Karpas-422 (cell line): ENCODE data around the gene PRKCSH. TPM values are rescaled to one million over a fixed set of nuclear protein-coding genes. Genes with fewer than 3 reads are reported as not detected.

Experiments used
- DNase-seq: peaks from one replicate; pipeline ENCODE4 v3.0.0-alpha.2; 2015
- H2AFZ ChIP-seq: fragments of 200-600 bp; sonication (generic); 2 replicates; pipeline ENCODE4 v1.6.1; 2014; ENCODE audit warnings: antibody characterized with exemption, low read length, mixed read lengths
- H3K27ac ChIP-seq: fragments of 200-600 bp; sonication (generic); 2 replicates; pipeline ENCODE4 v1.5.1; 2014; ENCODE audit warnings: mild to moderate bottlenecking, low read length, moderate library complexity
- H3K27me3 ChIP-seq: fragments of 200-600 bp; sonication (generic); 2 replicates; pipeline ENCODE4 v1.6.1; 2014; ENCODE audit warnings: low read length, mixed read lengths
- H3K36me3 ChIP-seq: fragments of 200-600 bp; sonication (generic); 2 replicates; pipeline ENCODE4 v1.6.1; 2014; ENCODE audit warnings: low read length, mixed read lengths; ENCODE audit not compliant: insufficient read depth
- H3K4me1 ChIP-seq: fragments of 200-600 bp; sonication (generic); 2 replicates; pipeline ENCODE4 v1.6.1; 2014; ENCODE audit warnings: mild to moderate bottlenecking, low read length, mixed read lengths
- H3K4me2 ChIP-seq: fragments of 200-600 bp; sonication (generic); 2 replicates; pipeline ENCODE4 v1.6.1; 2014; ENCODE audit warnings: low read length, low read depth, mild to moderate bottlenecking; ENCODE audit not compliant: poor library complexity, severe bottlenecking
- H3K4me3 ChIP-seq: fragments of 200-600 bp; sonication (generic); 2 replicates; pipeline ENCODE4 v1.5.1; 2014; ENCODE audit warnings: mild to moderate bottlenecking, antibody characterized with exemption, low read length, mixed read lengths
- H3K79me2 ChIP-seq: fragments of 200-600 bp; sonication (generic); 2 replicates; pipeline ENCODE4 v1.6.1; 2014; ENCODE audit warnings: mild to moderate bottlenecking, low read length, mixed read lengths
- H3K9ac ChIP-seq: fragments of 200-600 bp; sonication (generic); 2 replicates; pipeline ENCODE4 v1.6.0; 2014; ENCODE audit warnings: low read length
- H3K9me2 ChIP-seq: fragments of 200-600 bp; sonication (generic), shearing (Covaris generic); replicated peaks from 2 replicates; pipeline ENCODE4 v1.6.0; 2014; ENCODE audit warnings: mild to moderate bottlenecking, low read length, moderate library complexity; ENCODE audit not compliant: insufficient read depth
- H3K9me3 ChIP-seq: fragments of 300-700, 200-600 bp; sonication (generic); 2 replicates; pipeline ENCODE4 v1.6.1; 2014; ENCODE audit warnings: low read length, mixed read lengths
- H4K20me1 ChIP-seq: fragments of 200-600 bp; sonication (generic); 2 replicates; pipeline ENCODE4 v1.6.1; 2014; ENCODE audit warnings: mild to moderate bottlenecking, antibody characterized with exemption, low read length, low read depth; ENCODE audit not compliant: insufficient read depth
- total RNA-seq: library from RNA; depleted of rRNA; stranded (reverse); fragments of >200 nt; shearing (Covaris generic); gene quantifications from 2 replicates; pipeline ENCODE4 v1.2.3, GENCODE V29; 2014; ENCODE audit warnings: low replicate concordance

PRKCSH gene
- total RNA-seq, 1 experiment from 2014 or later = 77.3 TPM

GRCh38 chr19:11416346-11417052, 18.9 kb upstream of the PRKCSH start:
- Histone ChIP-seq H3K27ac (no peak overlapping the region), H3K4me2 (no peak overlapping the region), H3K9me3 (no peaks in the 10 kb centered on the region), H3K4me1 (peaks cover 12% of the 10 kb centered on the region), H3K4me3 (no peak overlapping the region), H2AFZ (no peak overlapping the region), H3K9me2 (no peaks in the 10 kb centered on the region), H3K79me2 (no peaks in the 10 kb centered on the region), H3K9ac (no peak overlapping the region), H3K36me3 (no peaks in the 10 kb centered on the region), H3K27me3 (no peaks in the 10 kb centered on the region), H4K20me1 (no peaks in the 10 kb centered on the region)
- DNase-seq = no peak

- no peaks in the 10 kb centered on the region for H4K20me1 ChIP-seq
- no peak overlapping the region for H2AFZ ChIP-seq
- no peak overlapping the region for H3K9ac ChIP-seq
- H3K79me2 ChIP-seq = no peaks in the 10 kb centered on the region
- no peaks in the 10 kb centered on the region for H3K9me3 ChIP-seq
- DNase-seq = no peak
- no peak overlapping the region for H3K4me3 ChIP-seq
- no peaks in the 10 kb centered on the region for H3K36me3 ChIP-seq
- H3K4me2 ChIP-seq = peak overlapping the region; percentile 23
- no peaks in the 10 kb centered on the region for H3K9me2 ChIP-seq
- H3K27ac ChIP-seq = no peak overlapping the region
- H3K4me1 ChIP-seq = peaks cover 26% of the 10 kb centered on the region
- H3K27me3 ChIP-seq = no peaks in the 10 kb centered on the region
Observed at GRCh38 chr19:11418094-11418548, 17.3 kb upstream of the PRKCSH start.

GRCh38 chr19:11418549-11419506, 16.6 kb upstream of the PRKCSH start, which contains the start of gene RGL3:
Gene RGL3, minus strand, starts transcription at chr19:11419314. Its CDS starts 36 bp downstream, at chr19:11419278.
- H3K9me3 ChIP-seq = no peaks in the 10 kb centered on the region
- H3K4me2 ChIP-seq = peak within 1 kb of the TSS; percentile 23
- no peak within 1 kb of the TSS for H3K9ac ChIP-seq
- no peak within 1 kb of the TSS for H2AFZ ChIP-seq
- no peaks in the 10 kb centered on the region for H3K27me3 ChIP-seq
- H3K4me1 ChIP-seq = peaks cover 26% of the 10 kb centered on the region
- no peak within 1 kb of the TSS for H3K4me3 ChIP-seq
- no peaks in the 10 kb centered on the region for H3K9me2 ChIP-seq
- H3K27ac ChIP-seq = no peak within 1 kb of the TSS
- H4K20me1 ChIP-seq = no peaks in the 10 kb centered on the region
- H3K79me2 ChIP-seq = no peaks in the 10 kb centered on the region
- H3K36me3 ChIP-seq = no peaks in the 10 kb centered on the region
- no peak for DNase-seq

- DNase-seq = no peak
- H3K27me3 ChIP-seq = no peaks in the 10 kb centered on the region
Observed at GRCh38 chr19:11420429-11421370, 14.7 kb upstream of the PRKCSH start.

GRCh38 chr19:11421371-11422098, 13.9 kb upstream of the PRKCSH start:
- H3K27me3 ChIP-seq = no peaks in the 10 kb centered on the region
- DNase-seq = peak; percentile 78
- peak overlapping the region; percentile 45; the same call in 1 of the 2 replicates for H3K9ac ChIP-seq
- peaks cover 26% of the 10 kb centered on the region for H3K4me1 ChIP-seq
- no peaks in the 10 kb centered on the region for H3K36me3 ChIP-seq
- H3K4me3 ChIP-seq = no peak overlapping the region; the same call in 1 of the 2 replicates
- H3K4me2 ChIP-seq = peak overlapping the region; percentile 39
- H3K9me3 ChIP-seq = no peaks in the 10 kb centered on the region
- H3K27ac ChIP-seq = no peak overlapping the region
- no peaks in the 10 kb centered on the region for H3K9me2 ChIP-seq
- H3K79me2 ChIP-seq = no peaks in the 10 kb centered on the region
- H4K20me1 ChIP-seq = no peaks in the 10 kb centered on the region
- H2AFZ ChIP-seq = no peak overlapping the region

More at GRCh38 chr19:11420429-11421370, 14.7 kb upstream of the PRKCSH start:
- H3K36me3 ChIP-seq = no peaks in the 10 kb centered on the region
- H3K9ac ChIP-seq = peak overlapping the region; percentile 45
- peak overlapping the region; percentile 39 for H3K4me2 ChIP-seq
- H2AFZ ChIP-seq = no peak overlapping the region
- H3K27ac ChIP-seq = no peak overlapping the region
- H3K9me2 ChIP-seq = no peaks in the 10 kb centered on the region
- peaks cover 26% of the 10 kb centered on the region for H3K4me1 ChIP-seq
- peak overlapping the region; percentile 32; the same call in 1 of the 2 replicates for H3K4me3 ChIP-seq
- no peaks in the 10 kb centered on the region for H3K79me2 ChIP-seq
- no peaks in the 10 kb centered on the region for H4K20me1 ChIP-seq
- H3K9me3 ChIP-seq = no peaks in the 10 kb centered on the region

GRCh38 chr19:11422163-11423065, 13.0 kb upstream of the PRKCSH start:
- Histone ChIP-seq H3K9me2 (no peaks in the 10 kb centered on the region), H3K4me2 (peak overlapping the region; percentile 52), H3K27me3 (no peaks in the 10 kb centered on the region), H3K36me3 (no peaks in the 10 kb centered on the region), H3K9ac (0 out of 2 replicates have a peak overlapping the region, but pooled peaks have one; percentile 10), H3K27ac (no peak overlapping the region), H4K20me1 (no peaks in the 10 kb centered on the region), H3K4me1 (peaks cover 26% of the 10 kb centered on the region), H3K79me2 (no peaks in the 10 kb centered on the region), H2AFZ (no peak overlapping the region; the same call in 1 of the 2 replicates), H3K9me3 (no peaks in the 10 kb centered on the region), H3K4me3 (peak overlapping the region; percentile 20; the same call in 1 of the 2 replicates)
- DNase-seq = peak; percentile 87
